Measurements from ENCODE around the gene SYCP3.
A peak's percentile ranks its signal among the peaks of the same experiment; 100 is the strongest.
"Not testable (repeated sequence)": the region's sequence is repeated elsewhere in the genome, so short reads cannot be mapped to it uniquely, and the experiment has no call there.

The SYCP3 gene

DNA sequence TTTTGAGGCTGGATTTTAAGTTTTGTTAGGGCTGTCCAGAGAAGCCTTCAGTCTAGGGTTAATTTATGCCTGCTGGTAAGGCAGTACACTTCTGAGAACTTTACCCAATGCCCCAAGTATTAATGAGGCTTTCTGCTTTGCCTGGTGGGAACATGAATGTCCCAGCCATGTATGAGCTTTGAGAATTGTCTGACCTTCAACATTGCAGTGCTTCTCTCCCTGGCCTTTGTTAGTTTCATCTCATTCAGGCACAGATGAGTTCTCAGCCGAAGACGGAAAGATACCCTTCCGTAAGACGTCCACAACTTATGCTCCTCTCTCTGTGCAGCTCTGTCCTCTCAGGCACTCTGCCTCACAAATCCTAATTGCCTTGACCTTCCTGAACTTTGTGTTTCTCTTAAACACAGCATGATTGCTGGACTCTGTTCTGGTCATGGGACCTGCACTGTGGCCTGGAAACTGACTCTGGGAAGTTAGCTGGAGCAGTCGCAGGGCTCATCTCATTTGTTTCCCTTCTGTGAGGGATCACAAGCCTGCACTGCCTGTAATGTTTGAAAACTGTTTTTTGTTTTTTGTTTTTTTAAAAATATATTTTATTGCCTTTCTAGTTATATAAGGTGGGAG, 26.1 kb downstream of the SYCP3 start:
- no peak for DNase-seq (ENCODE audit: low read depth)

DNA sequence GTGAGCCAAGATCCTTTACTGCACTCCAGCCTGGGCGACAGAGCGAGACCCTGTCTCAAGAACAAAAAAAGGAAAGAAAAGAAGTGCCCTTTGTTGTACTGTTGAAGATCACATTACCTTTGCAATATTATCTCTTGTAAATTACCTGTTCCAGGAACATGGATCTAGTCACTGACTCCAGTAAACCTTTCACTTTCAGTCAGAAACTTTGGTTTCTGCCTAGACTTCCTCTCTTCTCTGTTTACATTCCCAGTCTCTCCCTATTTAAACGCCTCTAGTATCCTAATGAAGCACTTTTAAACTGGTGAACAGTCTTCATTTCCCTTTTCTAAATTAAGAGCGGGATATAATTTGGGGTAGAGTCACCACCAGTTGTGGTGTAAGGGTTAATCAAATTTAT, 29.0 kb downstream of the SYCP3 start:
- DNase-seq (ENCODE audit: low read depth) = no peak

DNA sequence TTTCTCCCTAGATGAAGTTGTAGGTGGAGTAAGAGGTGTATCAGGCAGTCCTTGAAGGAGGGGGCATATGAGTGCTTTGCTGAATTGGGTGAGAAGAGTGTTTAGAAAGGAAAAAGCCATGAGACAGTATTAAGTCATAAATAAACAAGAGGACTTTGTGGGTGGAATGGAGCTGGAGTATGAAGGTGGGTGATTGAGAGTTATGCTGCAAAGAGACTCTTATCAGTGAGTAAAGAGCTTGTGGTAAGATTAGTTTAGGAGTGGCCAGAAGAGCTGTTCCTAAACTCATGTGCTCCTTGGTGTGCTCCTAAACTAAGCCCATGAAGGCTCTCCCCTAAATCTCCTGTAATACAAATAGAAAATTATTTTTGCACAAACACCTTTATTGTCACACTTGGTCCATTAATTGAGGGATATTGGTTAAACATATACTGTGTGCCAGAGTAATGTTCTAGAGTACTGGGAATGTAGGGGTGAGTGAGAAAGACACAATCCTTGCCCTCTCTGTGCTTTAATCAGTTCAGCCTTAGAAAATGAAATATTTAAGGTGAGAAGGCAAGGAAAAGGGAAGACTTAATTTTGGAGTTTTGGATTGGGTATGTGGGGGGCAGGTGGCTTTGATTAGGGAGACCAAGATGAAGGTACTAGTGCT, 32.0 kb downstream of the SYCP3 start:
- no peak for DNase-seq (ENCODE audit: low read depth)

DNA sequence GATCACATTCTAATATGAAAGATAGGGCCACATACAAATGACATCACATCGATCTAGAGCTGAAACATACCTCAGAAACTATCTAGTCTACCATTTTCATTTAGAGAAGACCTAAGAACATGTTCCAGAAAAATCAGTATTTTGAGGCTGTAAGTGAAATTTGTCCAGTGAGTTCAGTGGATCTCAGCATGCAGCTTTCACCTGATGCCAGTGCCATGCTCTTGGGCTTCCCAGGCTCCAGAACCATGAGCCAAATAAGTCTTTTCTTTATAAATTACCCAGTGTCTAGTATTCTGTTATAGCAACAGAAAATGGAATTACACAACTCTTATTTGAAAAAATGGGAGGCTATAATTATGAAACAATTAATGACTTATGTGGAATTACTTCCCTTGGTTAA, 32.9 kb downstream of the SYCP3 start:
- DNase-seq (ENCODE audit: low read depth) = no peak

DNA sequence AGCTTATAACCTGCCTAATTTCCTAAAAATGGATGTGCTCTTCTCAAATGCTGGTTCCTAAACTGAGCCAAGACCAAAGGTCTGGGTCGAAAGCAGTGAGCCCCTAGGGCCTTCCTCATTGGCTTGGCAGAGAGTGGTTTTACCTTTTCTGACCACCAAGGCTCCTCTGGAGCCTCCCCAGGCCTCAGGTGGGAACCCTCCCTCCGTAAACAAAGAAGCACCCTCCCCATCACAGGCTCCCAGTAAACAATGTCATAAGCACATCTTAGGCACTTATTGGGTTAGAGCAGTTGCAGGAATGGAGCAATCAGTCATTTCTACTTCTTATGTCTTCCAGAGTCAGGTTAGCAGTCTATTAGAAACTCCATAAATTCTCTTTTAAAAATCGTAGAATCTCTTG, 35.8 kb downstream of the SYCP3 start:
- no peak for DNase-seq (ENCODE audit: low read depth)

DNA sequence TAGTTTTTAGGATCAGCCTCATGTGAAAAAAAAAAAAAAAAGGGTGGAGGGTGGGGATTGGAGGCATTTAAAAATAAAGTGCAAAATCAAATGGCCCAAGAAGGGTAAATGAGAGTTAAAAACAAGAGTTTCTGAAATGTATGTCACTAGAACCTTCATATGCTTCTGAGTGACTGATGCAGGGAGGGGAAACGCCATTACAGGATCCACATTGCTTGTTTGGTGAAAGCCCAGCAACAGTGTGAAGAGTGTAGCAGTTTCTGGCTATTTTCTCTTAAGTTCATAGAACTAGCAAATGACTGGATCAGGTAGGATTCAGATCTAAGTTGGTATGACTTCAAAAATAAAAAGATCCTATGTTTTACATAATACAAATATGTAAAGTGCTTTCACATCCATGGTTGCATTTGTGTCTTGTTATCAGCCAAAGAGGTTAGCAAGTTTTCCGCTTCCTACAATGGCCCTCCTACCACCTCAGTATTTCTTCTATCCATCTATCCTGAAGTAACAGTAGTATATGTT, 38.9 kb downstream of the SYCP3 start:
- DNase-seq (ENCODE audit: low read depth) = no peak

DNA sequence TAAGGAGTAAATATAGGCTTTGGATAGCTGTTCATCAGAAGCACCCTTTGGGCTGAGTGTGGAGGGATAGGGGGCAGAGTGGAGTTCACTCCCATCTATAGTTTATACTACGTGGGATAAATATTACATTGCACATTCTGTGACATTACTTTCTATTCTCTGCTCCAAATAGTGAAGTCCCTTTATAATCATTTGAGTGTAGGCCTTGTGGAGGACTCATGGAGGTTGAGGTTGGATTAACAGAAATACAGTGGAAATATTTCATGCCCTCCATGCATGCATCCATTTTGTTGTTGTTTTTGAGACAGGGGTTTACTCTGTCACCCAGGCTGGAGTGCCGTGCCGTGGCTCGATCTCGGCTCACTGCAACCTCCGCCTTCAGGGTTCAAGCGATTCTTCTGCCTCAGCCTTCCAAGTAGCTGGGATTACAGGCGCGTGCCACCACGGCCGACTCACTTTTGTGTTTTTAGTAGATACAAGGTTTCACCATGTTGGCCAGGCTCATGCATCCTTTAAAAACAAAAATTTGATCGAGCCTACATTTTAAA, 40.4 kb downstream of the SYCP3 start:
- no peak for DNase-seq (ENCODE audit: low read depth)

DNA sequence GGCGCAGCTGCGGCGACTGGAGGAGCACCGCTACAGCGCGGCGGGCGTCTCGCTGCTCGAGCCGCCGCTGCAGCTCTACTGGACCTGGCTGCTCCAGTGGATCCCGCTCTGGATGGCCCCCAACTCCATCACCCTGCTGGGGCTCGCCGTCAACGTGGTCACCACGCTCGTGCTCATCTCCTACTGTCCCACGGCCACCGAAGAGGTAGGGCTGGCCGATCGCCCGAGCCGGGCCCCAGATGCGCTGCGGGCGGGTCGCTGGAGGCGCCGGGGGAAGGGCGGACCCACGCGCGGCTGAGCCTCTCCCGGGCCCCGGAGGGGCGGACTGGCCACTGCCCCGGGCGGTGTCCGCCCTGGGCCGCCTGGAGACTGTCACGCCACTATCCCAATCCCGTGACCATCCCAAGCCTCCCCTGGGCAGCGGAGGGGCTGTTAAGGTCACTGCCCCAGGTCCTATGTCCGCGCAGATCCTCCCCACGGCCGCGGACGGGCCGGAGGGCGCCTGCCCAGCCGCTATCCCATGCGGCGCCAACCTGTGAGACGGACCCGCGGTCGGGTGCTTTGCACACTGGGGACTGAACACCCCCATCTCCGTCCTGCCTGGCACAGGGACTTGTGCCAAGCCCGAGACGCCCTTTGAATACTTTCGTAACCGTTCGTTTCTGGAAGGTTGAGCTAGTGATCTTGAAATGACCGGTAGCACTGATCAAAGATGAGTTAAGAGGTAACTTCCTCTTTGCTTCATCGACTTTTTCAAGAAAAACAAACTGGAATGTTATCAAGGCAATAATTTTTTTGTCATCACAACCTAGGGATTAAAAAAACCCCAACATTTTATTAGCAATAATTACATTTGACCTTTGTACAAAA, 41.1 kb downstream of the SYCP3 start:
- peak; percentile 4 for DNase-seq (ENCODE audit: low read depth)

DNA sequence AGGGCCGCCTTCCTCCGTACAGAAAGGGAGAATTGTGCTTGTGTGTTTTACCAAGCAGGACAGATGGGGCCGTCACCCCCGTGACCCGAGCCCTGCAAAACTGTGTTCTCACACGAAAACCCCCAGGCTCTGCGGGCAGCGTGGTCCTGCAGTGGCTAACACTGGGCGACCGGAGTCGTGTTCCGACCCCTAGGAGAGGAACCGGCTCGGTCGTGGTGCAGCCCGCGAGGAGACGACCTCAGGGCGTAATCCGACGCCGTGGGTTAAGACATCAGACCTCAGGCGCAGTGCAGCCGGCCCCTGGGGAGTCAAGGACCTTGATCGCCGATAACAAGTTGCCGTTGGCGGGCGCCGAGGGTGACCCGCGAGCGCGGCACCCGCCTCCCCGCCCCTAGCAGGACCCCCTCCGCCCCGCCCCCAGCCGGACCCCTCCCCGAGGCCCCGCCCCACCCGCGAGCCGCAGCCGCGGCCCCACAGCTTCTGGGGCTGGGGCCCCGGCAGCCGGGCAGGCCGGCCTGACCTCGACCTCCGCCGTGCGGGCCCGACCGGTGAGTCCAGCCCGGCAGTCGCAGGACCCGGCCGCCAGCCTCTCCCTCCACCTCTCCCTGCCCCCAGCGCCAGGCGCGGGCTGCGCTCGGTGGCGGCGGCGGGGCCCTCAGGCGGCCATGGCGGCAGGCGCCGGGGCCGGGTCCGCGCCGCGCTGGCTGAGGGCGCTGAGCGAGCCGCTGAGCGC, 41.9 kb downstream of the SYCP3 start, which contains the start of gene CHPT1:
TSS of gene CHPT1 (plus strand) at position 444 of the 733 bp plus-strand sequence. CDS start at position 666, 222 bp downstream.
- peak; percentile 46 for DNase-seq (ENCODE audit: low read depth)

DNA sequence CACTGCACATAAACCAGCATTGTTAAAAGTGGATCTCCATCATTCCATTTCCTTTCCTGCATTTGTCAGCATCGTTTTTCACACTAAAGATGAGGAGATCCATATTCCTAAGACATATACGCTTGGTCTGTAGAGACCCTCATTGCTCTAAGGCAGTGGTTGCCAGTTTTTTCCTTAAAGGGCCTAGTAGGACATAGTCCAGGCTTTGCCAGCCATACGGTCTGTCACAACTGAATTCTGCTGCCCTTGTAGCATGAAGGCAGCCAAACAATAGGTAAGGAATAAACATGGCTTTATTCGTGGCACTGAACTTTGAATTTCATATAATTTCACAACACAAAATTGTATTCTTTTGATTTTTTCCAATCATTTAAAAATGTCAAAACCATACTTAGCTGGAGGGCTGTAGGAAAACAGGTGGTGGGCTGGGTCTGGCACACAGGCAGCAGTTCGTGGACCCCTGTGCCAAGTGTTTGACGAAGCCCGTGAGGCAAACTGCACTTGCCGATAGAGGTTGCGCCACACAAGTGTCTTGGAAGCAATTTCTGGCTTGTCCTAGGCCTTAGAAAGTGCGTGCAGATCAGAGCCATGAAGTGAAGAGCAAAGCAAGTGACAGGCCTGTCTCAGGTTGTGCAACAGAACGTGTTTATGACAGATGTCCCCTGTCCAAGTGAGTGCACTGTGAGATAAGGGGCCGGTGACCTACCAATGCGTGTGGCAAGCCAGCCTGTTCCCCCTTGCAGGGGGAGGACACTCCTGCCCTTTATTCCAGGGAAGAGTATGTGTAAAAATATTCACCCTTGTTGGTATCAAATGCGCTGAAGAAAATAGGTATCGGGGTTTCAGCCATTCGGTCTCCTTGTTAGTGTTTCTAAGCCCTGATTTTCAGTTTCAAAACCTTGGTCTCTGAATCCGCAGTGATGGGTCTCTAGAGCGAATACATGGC, 42.7 kb downstream of the SYCP3 start:
- DNase-seq (ENCODE audit: low read depth) = no peak

DNA sequence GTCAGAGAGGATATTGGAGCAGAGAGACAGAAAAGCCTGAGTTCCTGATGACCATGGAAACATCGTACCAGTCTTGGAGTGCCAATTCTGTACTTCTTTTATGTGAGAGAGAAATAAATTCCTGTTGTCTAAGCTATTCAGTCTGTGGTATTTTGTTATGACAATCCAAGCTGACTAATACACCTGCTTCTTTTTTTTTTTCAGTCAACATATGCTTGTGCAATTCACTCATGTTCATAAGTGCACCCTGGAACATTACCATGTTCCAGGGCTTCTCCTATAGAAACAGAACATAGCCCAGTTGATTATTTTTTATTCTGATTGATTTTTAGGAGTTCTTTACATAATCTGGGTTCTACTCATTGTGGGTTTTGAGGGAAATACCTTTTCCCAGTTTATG, 43.6 kb downstream of the SYCP3 start:
- DNase-seq (ENCODE audit: low read depth) = no peak

DNA sequence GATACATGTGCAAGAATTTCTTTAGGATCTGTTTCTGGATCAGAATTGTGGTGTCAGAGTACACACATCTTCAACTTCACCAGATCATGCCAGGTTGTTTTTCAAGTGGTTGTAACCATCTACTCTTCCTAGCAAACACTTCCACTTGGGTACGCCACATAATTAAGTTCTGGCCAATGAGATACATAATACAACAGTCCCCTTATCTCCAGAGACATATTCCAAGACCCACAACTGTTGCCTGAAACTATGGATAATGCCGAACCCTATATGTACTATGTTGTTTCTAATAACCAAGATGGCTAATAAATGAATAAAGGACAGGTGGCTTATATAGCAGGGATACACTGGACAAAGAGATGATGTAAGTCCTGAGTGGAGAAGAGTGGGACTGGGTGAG, 44.3 kb downstream of the SYCP3 start:
- no peak for DNase-seq (ENCODE audit: low read depth)

DNA sequence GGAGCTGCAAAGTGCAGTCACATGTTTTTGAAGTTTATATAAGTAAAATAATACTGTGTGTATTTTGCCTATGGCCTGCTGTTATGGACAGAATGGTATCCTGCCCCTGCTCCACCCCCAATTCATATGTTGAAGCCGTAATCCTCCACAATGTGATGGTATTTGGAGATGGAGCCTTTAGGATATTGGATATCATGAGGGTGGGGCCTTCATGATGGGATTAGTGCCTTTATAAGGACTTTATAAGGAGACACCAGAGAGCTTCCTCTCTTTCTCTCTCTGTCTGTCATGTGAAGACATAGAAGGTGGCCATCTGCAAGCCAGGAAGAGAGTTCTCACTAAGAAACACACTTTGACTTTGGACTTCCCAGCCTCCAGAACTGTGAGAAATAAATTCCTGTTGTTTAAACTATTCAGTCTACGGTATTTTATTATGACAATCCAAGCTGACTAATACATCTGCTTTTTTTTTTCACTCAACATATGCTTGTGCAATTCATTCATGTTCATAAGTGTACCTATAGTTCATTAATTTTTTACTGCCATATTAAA, 44.9 kb downstream of the SYCP3 start:
- no peak for DNase-seq (ENCODE audit: low read depth)

DNA sequence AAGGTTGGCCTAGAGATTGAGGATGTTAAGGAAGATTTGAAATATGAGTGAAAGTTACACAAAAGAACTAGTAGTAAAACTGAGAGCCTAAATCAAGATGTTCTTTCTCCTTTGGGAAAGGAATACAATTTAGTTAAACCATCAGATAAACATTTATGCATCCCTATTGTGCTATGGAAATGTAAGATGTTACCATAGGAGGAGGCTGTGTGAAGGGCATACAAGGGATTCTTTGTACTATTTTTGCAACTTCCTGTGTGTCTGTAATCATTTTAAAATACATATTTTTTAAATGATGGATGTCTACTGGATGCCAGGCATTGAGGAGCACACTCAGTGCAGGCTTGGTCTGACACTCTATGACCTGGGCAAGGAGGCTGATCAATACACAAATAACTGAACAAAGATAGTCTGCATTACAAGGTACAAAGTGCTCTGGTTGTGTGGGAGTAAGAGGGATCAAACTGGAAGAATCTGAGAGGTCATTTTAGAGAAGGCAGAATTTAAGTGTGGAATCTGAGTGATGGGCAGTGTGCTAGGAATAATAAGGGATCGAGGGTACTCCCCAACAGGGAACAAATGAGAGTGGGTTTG, 47.7 kb downstream of the SYCP3 start:
- no peak for DNase-seq (ENCODE audit: low read depth)

DNA sequence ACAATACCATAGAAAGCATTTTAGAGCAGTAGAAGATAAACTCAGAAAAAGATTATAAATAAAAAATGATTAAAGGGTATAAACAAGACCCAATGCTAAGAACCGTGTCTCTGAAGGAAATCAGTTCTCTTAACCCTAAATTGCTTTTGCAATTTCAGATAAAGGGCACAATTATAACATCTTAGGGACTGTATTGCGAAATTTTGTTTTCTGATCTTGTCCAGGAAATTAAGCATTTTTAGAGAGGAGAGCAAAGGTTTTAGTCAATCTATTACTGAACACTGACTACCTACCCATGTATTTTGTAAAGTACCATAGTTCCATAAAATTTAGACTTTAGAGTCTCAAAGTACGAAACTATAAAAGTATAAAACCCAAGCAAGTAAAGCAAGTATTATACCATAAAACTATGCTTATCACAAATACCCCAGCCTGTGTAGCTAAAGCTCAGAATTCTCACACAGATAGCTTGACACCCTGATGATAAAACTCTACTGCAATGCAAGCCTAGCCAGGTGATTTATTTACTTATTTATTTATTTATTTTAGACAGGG, 48.6 kb downstream of the SYCP3 start:
- no peak for DNase-seq (ENCODE audit: low read depth)

DNA sequence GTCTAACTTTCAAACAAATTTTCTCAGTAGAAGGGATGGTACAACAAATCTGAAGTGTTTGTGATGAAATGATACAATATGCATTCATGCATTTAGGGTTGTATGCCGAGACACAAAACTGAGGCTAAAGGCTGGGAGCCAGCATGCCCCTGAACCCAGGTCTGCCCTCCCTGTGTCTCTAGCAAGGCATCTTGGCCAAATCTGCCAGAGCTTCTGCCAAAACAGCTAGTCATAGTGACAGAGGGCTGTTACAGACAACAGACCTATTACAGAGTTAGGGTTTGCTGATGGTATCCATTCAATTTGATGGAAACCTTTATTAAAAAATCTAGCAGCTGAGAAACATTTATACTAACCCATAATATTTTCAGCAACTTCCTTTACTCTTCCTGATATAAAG, 53.1 kb downstream of the SYCP3 start:
- DNase-seq (ENCODE audit: low read depth) = no peak

DNA sequence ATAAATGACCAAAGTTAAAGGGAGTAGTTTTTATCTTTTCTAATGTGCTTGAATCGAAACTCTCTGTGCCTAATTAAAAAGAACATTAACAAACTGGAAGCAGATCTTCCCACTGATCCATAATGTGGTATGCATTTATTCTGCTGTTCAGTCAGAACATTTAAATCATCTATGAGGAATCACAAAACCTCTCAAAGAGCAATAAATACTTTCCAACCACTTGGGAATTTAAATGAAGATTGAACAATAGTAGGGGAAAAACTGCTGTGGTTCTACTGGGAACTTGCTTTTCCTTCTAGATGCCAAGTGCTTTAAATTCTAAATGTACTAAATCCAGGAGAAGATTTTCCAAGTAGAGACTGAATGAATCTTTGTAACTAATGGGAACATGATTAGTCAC, 54.2 kb downstream of the SYCP3 start:
- DNase-seq (ENCODE audit: low read depth) = no peak

DNA sequence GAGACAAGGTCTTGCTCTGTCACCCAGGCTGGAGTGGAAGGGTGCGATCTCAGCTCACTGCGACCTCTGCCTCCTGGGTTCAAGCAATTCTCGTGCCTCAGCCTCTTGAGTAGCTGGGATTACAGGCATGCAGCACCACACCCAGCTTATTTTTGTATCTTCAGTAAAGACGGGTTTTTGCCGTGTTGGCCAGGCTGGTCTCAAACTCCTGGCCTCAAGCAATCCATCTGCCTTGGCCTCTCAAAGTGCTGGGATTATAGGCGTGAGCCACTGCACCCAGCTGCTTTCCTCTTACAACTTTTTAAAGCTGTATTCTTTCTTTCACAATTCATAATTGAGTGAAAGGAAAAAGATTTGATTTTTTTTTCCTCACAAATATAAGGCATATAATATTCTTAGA, 57.6 kb downstream of the SYCP3 start:
- DNase-seq (ENCODE audit: low read depth) = not testable (repeated sequence)

DNA sequence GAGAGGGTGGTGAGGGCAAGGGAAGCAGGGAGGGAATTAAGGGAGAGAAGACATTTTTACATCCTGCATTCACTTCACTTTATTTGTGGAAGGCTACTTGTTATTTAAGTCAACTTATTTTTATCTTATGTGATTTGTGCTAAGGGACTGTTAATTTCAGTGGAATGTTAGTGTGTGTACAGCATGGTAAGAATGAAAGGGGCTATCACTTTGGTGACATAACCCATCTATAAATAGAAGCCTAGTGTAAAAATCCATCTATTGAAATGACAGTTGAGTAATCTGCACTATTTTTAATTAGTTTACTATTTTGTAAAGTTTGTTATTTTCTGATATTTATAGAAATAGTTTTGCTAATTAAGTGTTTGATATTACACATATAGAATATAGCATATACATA, 58.6 kb downstream of the SYCP3 start:
- DNase-seq (ENCODE audit: low read depth) = no peak

DNA sequence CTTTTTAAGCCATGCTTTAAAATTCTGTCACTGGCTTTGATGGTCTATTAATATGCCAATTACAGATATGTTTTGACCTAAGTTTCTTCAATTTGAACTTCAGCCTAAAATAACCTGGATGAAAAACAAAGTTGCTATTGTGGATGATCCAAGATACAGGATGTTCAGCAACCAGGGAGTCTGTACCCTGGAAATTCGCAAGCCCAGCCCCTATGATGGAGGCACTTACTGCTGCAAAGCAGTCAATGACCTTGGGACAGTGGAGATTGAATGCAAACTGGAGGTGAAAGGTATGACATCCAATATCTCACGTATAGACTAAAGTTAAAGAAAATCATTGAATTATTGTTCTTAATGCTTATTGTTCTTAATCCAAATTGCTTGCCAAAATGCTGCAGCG, 59.0 kb downstream of the SYCP3 start:
- DNase-seq (ENCODE audit: low read depth) = no peak
